Uterus (tissue), 4 donors: ENCODE data around the gene MRPS6. TPM values are rescaled to one million over a fixed set of nuclear protein-coding genes. Genes with fewer than 3 reads are reported as not detected.

Experiments
- DNase-seq, 2 donors: peaks; one replicate each; pipeline ENCODE4 v3.0.0-alpha.2; 2019 to 2020
- H3K27ac ChIP-seq, 2 donors: fragments of 200-600 bp; sonication (generic); 1 replicate in 1 of 2; 2 replicates in 1 of 2; pipeline ENCODE4 v1.5.1; 2016 to 2018
- H3K27me3 ChIP-seq, 2 donors: fragments of 200-600 bp; sonication (generic); one replicate each; pipeline ENCODE4 v1.5.1; 2018 to 2019; ENCODE audit warnings: control low read depth in 1 of 2
- H3K36me3 ChIP-seq, 2 donors: fragments of 200-600 bp; sonication (generic); one replicate each; pipeline ENCODE4 v1.5.1; 2019; ENCODE audit warnings: control low read depth in 1 of 2
- H3K4me1 ChIP-seq, 2 donors: fragments of 200-600 bp; sonication (generic); one replicate each; pipeline ENCODE4 v1.5.1; 2018 to 2019; ENCODE audit warnings: control low read depth in 1 of 2
- H3K4me3 ChIP-seq, 2 donors: fragments of 200-600 bp; sonication (generic); 1 replicate in 1 of 2; 2 replicates in 1 of 2; pipeline ENCODE4 v1.5.1; 2018 to 2019; ENCODE audit warnings: mild to moderate bottlenecking in 1 of 2
- H3K9me3 ChIP-seq, 2 donors: fragments of 200-600 bp; sonication (generic); one replicate each; pipeline ENCODE4 v1.5.1; 2019; ENCODE audit warnings: control low read depth in 1 of 2
- POLR2A ChIP-seq, 2 donors: fragments of 450-650 bp; IDR thresholded peaks; one replicate each; pipeline ENCODE4 v1.6.1; 2016; ENCODE audit warnings: antibody characterized with exemption in 2 of 2, mild to moderate bottlenecking in 1 of 2, moderate library complexity in 1 of 2
- intact Hi-C: fragments of 100-400 bp; cut with DNase I; formaldehyde crosslinking; loops from one replicate; pipeline ENCODE4 v1.15.1; 2023; ENCODE audit warnings: low total_unique reads
- total RNA-seq, 4 donors: library from RNA; depleted of rRNA in 3 of 4; stranded (reverse); fragments of >200 nt in 3 of 4; gene quantifications; one replicate each; pipeline versions ENCODE4 v1.1.0 to v1.2.4, GENCODE V29; 2014 to 2023
- TF ChIP-seq, protein P1 (sequence below), 4 experiments: fragments of 200-600 bp in 2 of 4; fragments of 450-650 bp in 2 of 4; sonication (generic) in 2 of 4; IDR thresholded peaks; one replicate each; pipeline ENCODE4 v1.5.1; 2016 to 2019; ENCODE audit warnings: antibody characterized with exemption in 4 of 4, mild to moderate bottlenecking in 2 of 4, moderate library complexity in 1 of 4
- donor health status: DM: yes; HTN: yes; CAD: no.

MRPS6 gene
- total RNA-seq, 4 donors from 2014 or later, result 9.0 to 75.6 (median 33.5) TPM

- H3K4me3 ChIP-seq, result no peak overlapping the region
- H3K27me3 ChIP-seq, result no peaks in the 10 kb centered on the region
- no peaks in the 10 kb centered on the region for H3K4me1 ChIP-seq
- intact Hi-C loops, result no loop called here
- DNase-seq, result no peak
- H3K27ac ChIP-seq, result no peak overlapping the region
- H3K36me3 ChIP-seq, result no peaks in the 10 kb centered on the region
- TF ChIP-seq POLR2A (IDR thresholded peaks at IDR 0.05), result no peak
- TF ChIP-seq, protein P1, sequence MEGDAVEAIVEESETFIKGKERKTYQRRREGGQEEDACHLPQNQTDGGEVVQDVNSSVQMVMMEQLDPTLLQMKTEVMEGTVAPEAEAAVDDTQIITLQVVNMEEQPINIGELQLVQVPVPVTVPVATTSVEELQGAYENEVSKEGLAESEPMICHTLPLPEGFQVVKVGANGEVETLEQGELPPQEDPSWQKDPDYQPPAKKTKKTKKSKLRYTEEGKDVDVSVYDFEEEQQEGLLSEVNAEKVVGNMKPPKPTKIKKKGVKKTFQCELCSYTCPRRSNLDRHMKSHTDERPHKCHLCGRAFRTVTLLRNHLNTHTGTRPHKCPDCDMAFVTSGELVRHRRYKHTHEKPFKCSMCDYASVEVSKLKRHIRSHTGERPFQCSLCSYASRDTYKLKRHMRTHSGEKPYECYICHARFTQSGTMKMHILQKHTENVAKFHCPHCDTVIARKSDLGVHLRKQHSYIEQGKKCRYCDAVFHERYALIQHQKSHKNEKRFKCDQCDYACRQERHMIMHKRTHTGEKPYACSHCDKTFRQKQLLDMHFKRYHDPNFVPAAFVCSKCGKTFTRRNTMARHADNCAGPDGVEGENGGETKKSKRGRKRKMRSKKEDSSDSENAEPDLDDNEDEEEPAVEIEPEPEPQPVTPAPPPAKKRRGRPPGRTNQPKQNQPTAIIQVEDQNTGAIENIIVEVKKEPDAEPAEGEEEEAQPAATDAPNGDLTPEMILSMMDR (IDR thresholded peaks at IDR 0.05), result no peak
- no peaks in the 10 kb centered on the region for H3K9me3 ChIP-seq
Observed at GRCh38 chr21:34144224-34144623, 70.8 kb downstream of the MRPS6 start.

- no peaks in the 10 kb centered on the region for H3K27me3 ChIP-seq
- no peaks in the 10 kb centered on the region for H3K4me1 ChIP-seq
- no peaks in the 10 kb centered on the region for H3K9me3 ChIP-seq
- no peak overlapping the region for H3K4me3 ChIP-seq
- DNase-seq, result no peak
- H3K27ac ChIP-seq, result no peak overlapping the region
- TF ChIP-seq, protein P1 (IDR thresholded peaks at IDR 0.05), result no peak
- TF ChIP-seq POLR2A (IDR thresholded peaks at IDR 0.05), result no peak
- intact Hi-C loops, result no loop called here
- H3K36me3 ChIP-seq, result no peaks in the 10 kb centered on the region
Observed at GRCh38 chr21:34147792-34148418, 74.5 kb downstream of the MRPS6 start.

DNA sequence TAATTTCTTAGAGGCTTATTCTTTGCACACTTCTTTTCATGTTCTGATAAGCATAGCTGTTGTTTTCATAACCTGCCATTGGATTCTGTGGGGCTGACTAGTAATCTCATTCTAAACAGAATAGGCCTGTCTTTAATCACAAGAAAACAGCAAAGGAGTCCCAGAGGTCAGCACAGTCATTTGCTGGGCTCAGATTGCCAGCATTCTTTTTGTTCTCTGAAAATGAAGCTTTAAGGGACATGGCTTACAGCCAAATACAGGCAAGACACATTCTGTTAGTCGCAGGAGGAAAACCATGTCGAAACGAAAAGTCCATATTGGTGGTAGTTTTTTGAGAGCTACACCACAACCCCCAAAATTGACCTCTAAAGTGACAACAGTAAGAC is 75.0 kb downstream of the MRPS6 start:
- H3K4me3 ChIP-seq, result no peak overlapping the region
- no peaks in the 10 kb centered on the region for H3K4me1 ChIP-seq
- TF ChIP-seq, protein P1 (IDR thresholded peaks at IDR 0.05), result no peak
- DNase-seq, result no peak
- no peak overlapping the region for H3K27ac ChIP-seq
- H3K36me3 ChIP-seq, result no peaks in the 10 kb centered on the region
- no peaks in the 10 kb centered on the region for H3K27me3 ChIP-seq
- H3K9me3 ChIP-seq, result no peaks in the 10 kb centered on the region
- intact Hi-C loops, result no loop called here

GRCh38 chr21:34148826-34149558 is 75.6 kb downstream of the MRPS6 start:
- no peak for DNase-seq
- no peaks in the 10 kb centered on the region for H3K9me3 ChIP-seq
- no peaks in the 10 kb centered on the region for H3K36me3 ChIP-seq
- H3K27me3 ChIP-seq, result no peaks in the 10 kb centered on the region
- H3K27ac ChIP-seq, result no peak overlapping the region
- H3K4me3 ChIP-seq, result no peak overlapping the region
- intact Hi-C loops, result no loop called here
- TF ChIP-seq, protein P1 (IDR thresholded peaks at IDR 0.05), result no peak
- TF ChIP-seq POLR2A (IDR thresholded peaks at IDR 0.05), result no peak
- H3K4me1 ChIP-seq, result no peaks in the 10 kb centered on the region

DNA sequence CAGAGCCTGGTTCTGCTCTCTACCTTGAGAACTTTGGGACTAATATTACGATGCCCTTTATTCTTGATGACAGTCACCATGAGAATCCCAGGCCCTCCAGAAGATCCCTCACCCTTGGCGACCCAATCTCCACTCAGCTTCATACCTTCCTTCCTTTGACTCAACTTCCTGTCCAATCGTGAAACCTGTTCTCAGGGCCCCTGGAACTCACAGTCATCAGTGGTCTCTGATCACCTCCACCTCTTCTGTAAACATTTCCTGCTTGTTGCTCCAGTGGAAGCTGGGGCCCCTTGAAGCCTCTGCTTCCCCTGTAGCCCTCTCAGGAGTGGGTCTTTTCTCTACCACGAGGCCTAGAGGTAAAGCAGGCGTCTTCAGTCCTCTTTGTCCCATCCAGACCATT is 79.1 kb downstream of the MRPS6 start:
- Histone ChIP-seq H3K4me3 (no peak overlapping the region), H3K36me3 (no peaks in the 10 kb centered on the region), H3K4me1 (no peaks in the 10 kb centered on the region), H3K27me3 (no peaks in the 10 kb centered on the region), H3K27ac (no peak overlapping the region), H3K9me3 (no peaks in the 10 kb centered on the region)
- DNase-seq, result no peak
- TF ChIP-seq, protein P1 (IDR thresholded peaks at IDR 0.05), result no peak
- no peak for TF ChIP-seq POLR2A (IDR thresholded peaks at IDR 0.05)
- intact Hi-C loops, result no loop called here
